Panc1 (cell line): Measurements from ENCODE around the gene MTARC2. TPM values are rescaled to one million over a fixed set of nuclear protein-coding genes. Genes with fewer than 3 reads are reported as not detected.

Experiments used
- ATAC-seq: fragments of 200-7000 bp; cut with Tn5 transposase; 2 replicates; pipeline ENCODE4 v1.9.1; 2020; ENCODE audit warnings: mild to moderate bottlenecking, moderate library complexity
- BruUV-seq: library from RNA; stranded (reverse); fragments of 400-500 nt; replicated peaks from 2 replicates; lab custom pipeline; 2021; lab: Mats Ljungman, UMichigan
- CTCF ChIA-PET: fragments of 300-600 bp; sonication (Branson Sonifier 250); formaldehyde crosslinking; loops from one replicate; lab custom pipeline; 2022; ENCODE audit warnings: antibody characterized with exemption; lab: Charles Lee
- POLR2A ChIA-PET: fragments of 300-600 bp; sonication (Branson Sonifier 250); formaldehyde crosslinking; loops from one replicate; lab custom pipeline; 2022; ENCODE audit warnings: antibody characterized with exemption; lab: Charles Lee
- DNase-seq: peaks from one replicate; pipeline ENCODE4 v3.0.0-alpha.2; 2010; ENCODE audit warnings: low read depth, low spot score
- H3K27ac ChIP-seq: 2 replicates; pipeline ENCODE4 v1.5.1; 2011; ENCODE audit warnings: mild to moderate bottlenecking, low read length, inconsistent platforms
- H3K27me3 ChIP-seq: fragments of 200-500 bp; sonication (Bioruptor generic); 2 replicates; pipeline ENCODE4 v1.6.0; 2014; ENCODE audit warnings: low read length, inconsistent platforms; ENCODE audit not compliant: control insufficient read depth, insufficient read depth
- H3K36me3 ChIP-seq: fragments of 200-500 bp; sonication (Bioruptor generic); 2 replicates; pipeline ENCODE4 v1.5.1; 2014; ENCODE audit warnings: inconsistent platforms, mild to moderate bottlenecking, low read length, moderate library complexity; ENCODE audit not compliant: control insufficient read depth, insufficient read depth
- H3K4me1 ChIP-seq: 2 replicates; pipeline ENCODE4 v1.5.1; 2011; ENCODE audit warnings: inconsistent platforms, mild to moderate bottlenecking, low read length, moderate library complexity; ENCODE audit not compliant: control insufficient read depth, insufficient read depth
- H3K4me3 ChIP-seq, 2 experiments: 2 replicates each; pipeline ENCODE4 v1.5.1; 2011 to 2012; ENCODE audit warnings: low read depth in 2 of 2, low read length in 2 of 2, mild to moderate bottlenecking in 2 of 2, inconsistent platforms in 1 of 2, moderate library complexity in 1 of 2
- H3K9me3 ChIP-seq: fragments of 200-500 bp; sonication (Bioruptor generic); 2 replicates; pipeline ENCODE4 v1.5.1; 2014; ENCODE audit warnings: low read depth, mild to moderate bottlenecking, inconsistent platforms, low read length, moderate library complexity; ENCODE audit not compliant: control insufficient read depth, insufficient read depth
- POLR2AphosphoS5 ChIP-seq: IDR thresholded peaks from 2 replicates; pipeline ENCODE4 v1.6.1; 2012; ENCODE audit warnings: mild to moderate bottlenecking, low read depth, low read length, moderate library complexity
- SIN3A ChIP-seq: IDR thresholded peaks from 2 replicates; pipeline ENCODE4 v1.6.1; 2012; ENCODE audit warnings: low read depth, mild to moderate bottlenecking, low read length, moderate library complexity, borderline replicate concordance; ENCODE audit not compliant: insufficient read depth
- TCF7L2 ChIP-seq: IDR thresholded peaks from 2 replicates; pipeline ENCODE4 v1.6.1; 2011; ENCODE audit warnings: mild to moderate bottlenecking, low read depth, low read length, inconsistent platforms
- in situ Hi-C: cut with HindIII; loops from 2 replicates; pipeline ENCODE4 v1.10.0; 2016; ENCODE audit warnings: low sequenced_read_pairs, low pct_unique_long_range_greater_than_20kb
- intact Hi-C: fragments of 100-400 bp; cut with micrococcal nuclease; formaldehyde crosslinking; loops from one replicate; pipeline ENCODE4 v1.10.0; 2022; ENCODE audit not compliant: unreplicated experiment
- total RNA-seq: library from RNA; stranded (reverse); gene quantifications from one replicate; pipeline ENCODE4 v1.2.1, GENCODE V29; 2021; ENCODE audit not compliant: unreplicated experiment
- TF ChIP-seq, protein P1 (sequence below): fragments of 450-650 bp; IDR thresholded peaks from 2 replicates; pipeline ENCODE4 v1.5.1; 2017; ENCODE audit warnings: mild to moderate bottlenecking
- TF ChIP-seq, protein P2 (sequence below), 2 experiments: IDR thresholded peaks; 2 replicates each; pipeline ENCODE4 v1.6.1; 2011 to 2012; ENCODE audit warnings: low read depth in 2 of 2, control low read depth in 1 of 2, low read length in 1 of 2, mild to moderate bottlenecking in 1 of 2, moderate library complexity in 1 of 2; ENCODE audit not compliant: insufficient read depth in 1 of 2

Gene MTARC2
- total RNA-seq, 1 experiment from 2014 or later: 10.1 TPM

GRCh38 chr1:220764757-220765156 is 16.6 kb downstream of the MTARC2 start:
- no peaks in the 10 kb centered on the region for H3K27me3 ChIP-seq
- no peak for TF ChIP-seq TCF7L2
- TF ChIP-seq, protein P1, sequence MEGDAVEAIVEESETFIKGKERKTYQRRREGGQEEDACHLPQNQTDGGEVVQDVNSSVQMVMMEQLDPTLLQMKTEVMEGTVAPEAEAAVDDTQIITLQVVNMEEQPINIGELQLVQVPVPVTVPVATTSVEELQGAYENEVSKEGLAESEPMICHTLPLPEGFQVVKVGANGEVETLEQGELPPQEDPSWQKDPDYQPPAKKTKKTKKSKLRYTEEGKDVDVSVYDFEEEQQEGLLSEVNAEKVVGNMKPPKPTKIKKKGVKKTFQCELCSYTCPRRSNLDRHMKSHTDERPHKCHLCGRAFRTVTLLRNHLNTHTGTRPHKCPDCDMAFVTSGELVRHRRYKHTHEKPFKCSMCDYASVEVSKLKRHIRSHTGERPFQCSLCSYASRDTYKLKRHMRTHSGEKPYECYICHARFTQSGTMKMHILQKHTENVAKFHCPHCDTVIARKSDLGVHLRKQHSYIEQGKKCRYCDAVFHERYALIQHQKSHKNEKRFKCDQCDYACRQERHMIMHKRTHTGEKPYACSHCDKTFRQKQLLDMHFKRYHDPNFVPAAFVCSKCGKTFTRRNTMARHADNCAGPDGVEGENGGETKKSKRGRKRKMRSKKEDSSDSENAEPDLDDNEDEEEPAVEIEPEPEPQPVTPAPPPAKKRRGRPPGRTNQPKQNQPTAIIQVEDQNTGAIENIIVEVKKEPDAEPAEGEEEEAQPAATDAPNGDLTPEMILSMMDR: no peak
- no peak for TF ChIP-seq SIN3A
- TF ChIP-seq, protein P2, sequence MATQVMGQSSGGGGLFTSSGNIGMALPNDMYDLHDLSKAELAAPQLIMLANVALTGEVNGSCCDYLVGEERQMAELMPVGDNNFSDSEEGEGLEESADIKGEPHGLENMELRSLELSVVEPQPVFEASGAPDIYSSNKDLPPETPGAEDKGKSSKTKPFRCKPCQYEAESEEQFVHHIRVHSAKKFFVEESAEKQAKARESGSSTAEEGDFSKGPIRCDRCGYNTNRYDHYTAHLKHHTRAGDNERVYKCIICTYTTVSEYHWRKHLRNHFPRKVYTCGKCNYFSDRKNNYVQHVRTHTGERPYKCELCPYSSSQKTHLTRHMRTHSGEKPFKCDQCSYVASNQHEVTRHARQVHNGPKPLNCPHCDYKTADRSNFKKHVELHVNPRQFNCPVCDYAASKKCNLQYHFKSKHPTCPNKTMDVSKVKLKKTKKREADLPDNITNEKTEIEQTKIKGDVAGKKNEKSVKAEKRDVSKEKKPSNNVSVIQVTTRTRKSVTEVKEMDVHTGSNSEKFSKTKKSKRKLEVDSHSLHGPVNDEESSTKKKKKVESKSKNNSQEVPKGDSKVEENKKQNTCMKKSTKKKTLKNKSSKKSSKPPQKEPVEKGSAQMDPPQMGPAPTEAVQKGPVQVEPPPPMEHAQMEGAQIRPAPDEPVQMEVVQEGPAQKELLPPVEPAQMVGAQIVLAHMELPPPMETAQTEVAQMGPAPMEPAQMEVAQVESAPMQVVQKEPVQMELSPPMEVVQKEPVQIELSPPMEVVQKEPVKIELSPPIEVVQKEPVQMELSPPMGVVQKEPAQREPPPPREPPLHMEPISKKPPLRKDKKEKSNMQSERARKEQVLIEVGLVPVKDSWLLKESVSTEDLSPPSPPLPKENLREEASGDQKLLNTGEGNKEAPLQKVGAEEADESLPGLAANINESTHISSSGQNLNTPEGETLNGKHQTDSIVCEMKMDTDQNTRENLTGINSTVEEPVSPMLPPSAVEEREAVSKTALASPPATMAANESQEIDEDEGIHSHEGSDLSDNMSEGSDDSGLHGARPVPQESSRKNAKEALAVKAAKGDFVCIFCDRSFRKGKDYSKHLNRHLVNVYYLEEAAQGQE (IDR thresholded peaks at IDR 0.05; ENCODE audit: insufficient read depth in 1 of 2, low read depth in 2 of 2, low read length in 1 of 2): no peak
- TF ChIP-seq POLR2AphosphoS5: no peak
- no peaks in the 10 kb centered on the region for H3K36me3 ChIP-seq
- no peaks in the 10 kb centered on the region for H3K4me1 ChIP-seq
- no peaks in the 10 kb centered on the region for H3K9me3 ChIP-seq
- H3K27ac ChIP-seq: no peak overlapping the region
- no peak overlapping the region for H3K4me3 ChIP-seq
- DNase-seq (no peak), ATAC-seq (no peak)
- ChIA-PET CTCF (interaction anchor here (1.0 kb wide), 1 partner anchor 365 kb away, joined by 4 read pairs; no protein-coding TSS in a partner anchor), POLR2A (no interaction called here)
- in situ Hi-C loops (no loop called here), intact Hi-C loops (no loop called here)
- BruUV-seq: no TSS peak

DNA sequence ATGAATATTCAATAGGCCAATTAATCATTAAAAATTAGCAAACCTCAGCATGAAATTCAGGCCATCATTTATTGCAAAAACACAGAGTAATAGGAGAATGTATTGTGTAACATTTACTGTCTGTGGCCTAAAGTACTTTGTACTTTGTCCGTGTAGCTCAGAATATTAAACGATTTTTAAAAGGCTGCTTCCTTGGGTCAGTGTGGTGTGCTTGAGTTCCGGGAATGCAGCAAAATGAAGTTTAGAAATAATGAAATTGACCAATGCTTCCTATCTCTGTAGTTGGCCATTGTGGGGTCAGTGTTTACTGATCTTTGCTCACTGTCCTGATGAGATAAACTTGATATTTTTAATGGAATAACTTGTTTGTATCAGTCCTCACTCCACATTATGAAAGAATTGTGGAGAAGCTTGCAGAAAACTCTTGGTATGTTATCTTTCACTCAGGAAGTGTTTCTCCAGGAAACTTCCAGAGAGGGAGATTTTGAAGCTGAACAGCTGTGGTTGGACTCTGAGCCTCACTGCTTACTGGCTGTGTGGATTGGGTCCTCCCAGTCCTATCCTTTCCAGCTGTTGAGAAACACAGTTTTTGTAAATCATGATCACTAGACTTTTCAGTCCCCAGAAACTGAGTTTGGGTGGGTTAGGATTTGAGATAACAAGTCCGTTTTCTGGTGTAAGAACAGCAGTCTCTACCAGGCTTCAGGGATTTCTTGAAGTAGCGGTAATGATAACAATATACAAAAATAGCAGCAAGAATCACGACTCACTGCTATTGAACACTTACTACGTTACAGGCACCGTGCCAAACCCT is 19.4 kb downstream of the MTARC2 start:
- DNase-seq (no peak), ATAC-seq (no peak)
- H3K36me3 ChIP-seq: no peaks in the 10 kb centered on the region
- in situ Hi-C loops (no loop called here), intact Hi-C loops (no loop called here)
- no peaks in the 10 kb centered on the region for H3K27me3 ChIP-seq
- H3K9me3 ChIP-seq: no peaks in the 10 kb centered on the region
- H3K27ac ChIP-seq: no peak overlapping the region
- H3K4me1 ChIP-seq: no peaks in the 10 kb centered on the region
- TF ChIP-seq POLR2AphosphoS5 (no peak), SIN3A (no peak), TCF7L2 (no peak)
- TF ChIP-seq, protein P2 (IDR thresholded peaks at IDR 0.05; ENCODE audit: insufficient read depth in 1 of 2, low read depth in 2 of 2, low read length in 1 of 2): no peak
- TF ChIP-seq, protein P1: no peak
- no TSS peak for BruUV-seq
- ChIA-PET POLR2A (no interaction called here), CTCF (interaction anchor here (0.7 kb wide), 1 partner anchor 487 kb away, joined by 3 read pairs; no protein-coding TSS in a partner anchor)
- no peak overlapping the region for H3K4me3 ChIP-seq
